ENCODE measurements around the gene CES2. TPM values are rescaled to one million over a fixed set of nuclear protein-coding genes. Genes with fewer than 3 reads are reported as not detected.
A peak's percentile ranks its signal among the peaks of the same experiment; 100 is the strongest.
"Not testable (repeated sequence)": the region's sequence is repeated elsewhere in the genome, so short reads cannot be mapped to it uniquely, and the experiment has no call there.

Gene CES2
- total RNA-seq, 1 donor: 37.6 TPM

GRCh38 chr16:66953462-66954096, 18.3 kb downstream of the CES2 start:
- TF ChIP-seq CTCF (IDR thresholded peaks at IDR 0.05; ENCODE audit: insufficient read depth, low read length): no peak
- no peak overlapping the region for H3K4me3 ChIP-seq (ENCODE audit: low read depth, low read length)
- DNase-seq (ENCODE audit: low read depth): no peak

GRCh38 chr16:66954097-66954659, 18.9 kb downstream of the CES2 start:
- H3K4me3 ChIP-seq (ENCODE audit: low read depth, low read length): no peak overlapping the region
- peak; percentile 88 for TF ChIP-seq CTCF (IDR thresholded peaks at IDR 0.05; ENCODE audit: insufficient read depth, low read length)
- peak; percentile 83 for DNase-seq (ENCODE audit: low read depth)

- not testable (repeated sequence) for H3K4me3 ChIP-seq (ENCODE audit: low read depth, low read length); DNase-seq (ENCODE audit: low read depth)
Observed at GRCh38 chr16:66955363-66956153, 20.2 kb downstream of the CES2 start.

GRCh38 chr16:66956154-66956457, 20.8 kb downstream of the CES2 start:
- not testable (repeated sequence) for H3K4me3 ChIP-seq (ENCODE audit: low read depth, low read length); DNase-seq (ENCODE audit: low read depth)

GRCh38 chr16:66958857-66959703, 23.8 kb downstream of the CES2 start:
- H3K4me3 ChIP-seq (ENCODE audit: low read depth, low read length): no peak overlapping the region
- TF ChIP-seq CTCF (IDR thresholded peaks at IDR 0.05; ENCODE audit: insufficient read depth, low read length): no peak
- DNase-seq (ENCODE audit: low read depth): no peak

- TF ChIP-seq CTCF (IDR thresholded peaks at IDR 0.05; ENCODE audit: insufficient read depth, low read length): no peak
Observed at GRCh38 chr16:66959704-66960161, 24.4 kb downstream of the CES2 start.

GRCh38 chr16:66960270-66960669, 25.0 kb downstream of the CES2 start:
- no peak overlapping the region for H3K4me3 ChIP-seq (ENCODE audit: low read depth, low read length)

More at GRCh38 chr16:66959704-66960161, 24.4 kb downstream of the CES2 start:
- no peak for DNase-seq (ENCODE audit: low read depth)
- no peak overlapping the region for H3K4me3 ChIP-seq (ENCODE audit: low read depth, low read length)

More at GRCh38 chr16:66960270-66960669, 25.0 kb downstream of the CES2 start:
- no peak for TF ChIP-seq CTCF (IDR thresholded peaks at IDR 0.05; ENCODE audit: insufficient read depth, low read length)
- DNase-seq (ENCODE audit: low read depth): no peak

Measured in fibroblast of the aortic adventitia (primary cell).